ENCODE data around the gene OR3A3.

- TF ChIP-seq POLR2A (IDR thresholded peaks at IDR 0.05; ENCODE audit: low read length) = no peak
- no peak for TF ChIP-seq GATA1 (IDR thresholded peaks at IDR 0.05; ENCODE audit: low read depth, low read length)
These were observed 32.8 kb upstream of the OR3A3 start for GRCh38 chr17:3378321-3378720.
